HFFc6 (cell line): ENCODE data around the gene SBF2. TPM values are rescaled to one million over a fixed set of nuclear protein-coding genes. Genes with fewer than 3 reads are reported as not detected.

Source experiments
- DNase-seq: peaks from one replicate; pipeline ENCODE4 v3.0.0-alpha.2; 2018
- H3K27ac Mint-ChIP-seq: 2 replicates; pipeline ENCODE4 v1.8.0; 2020; ENCODE audit warnings: mild to moderate bottlenecking, mixed read lengths
- H3K27me3 Mint-ChIP-seq: 2 replicates; pipeline ENCODE4 v1.8.0; 2021; ENCODE audit warnings: mild to moderate bottlenecking, moderate library complexity, mixed read lengths; ENCODE audit not compliant: insufficient read depth
- H3K36me3 Mint-ChIP-seq: 2 replicates; pipeline ENCODE4 v1.8.0; 2021; ENCODE audit warnings: low read depth, mixed read lengths
- H3K4me1 Mint-ChIP-seq: 2 replicates; pipeline ENCODE4 v1.8.0; 2020; ENCODE audit warnings: low read depth, mixed read lengths
- H3K4me3 Mint-ChIP-seq: 2 replicates; pipeline ENCODE4 v1.8.0; 2020; ENCODE audit warnings: mild to moderate bottlenecking, moderate library complexity, mixed read lengths
- H3K9me3 Mint-ChIP-seq: 2 replicates; pipeline ENCODE4 v1.8.0; 2020; ENCODE audit warnings: mild to moderate bottlenecking, mixed read lengths
- total RNA-seq, 6 experiments: library from RNA; stranded (reverse); fragmentation: NEBNext Ultra II Directional; extraction: Animal tissue kit (Norgen Biotek cat#: 25700); gene quantifications; 2 replicates in 1 of 6; 3 replicates in 5 of 6; pipeline ENCODE4 v1.2.3, GENCODE V29; 2021
- TF ChIP-seq, protein P1 (sequence below): fragments of 200-600 bp; sonication (generic); IDR thresholded peaks from 2 replicates; pipeline ENCODE4 v1.5.0; 2021; ENCODE audit warnings: antibody characterized with exemption, mild to moderate bottlenecking

Gene SBF2
- total RNA-seq, 6 experiments from 2014 or later, result 25.2 to 36.0 (median 30.7) TPM

DNA sequence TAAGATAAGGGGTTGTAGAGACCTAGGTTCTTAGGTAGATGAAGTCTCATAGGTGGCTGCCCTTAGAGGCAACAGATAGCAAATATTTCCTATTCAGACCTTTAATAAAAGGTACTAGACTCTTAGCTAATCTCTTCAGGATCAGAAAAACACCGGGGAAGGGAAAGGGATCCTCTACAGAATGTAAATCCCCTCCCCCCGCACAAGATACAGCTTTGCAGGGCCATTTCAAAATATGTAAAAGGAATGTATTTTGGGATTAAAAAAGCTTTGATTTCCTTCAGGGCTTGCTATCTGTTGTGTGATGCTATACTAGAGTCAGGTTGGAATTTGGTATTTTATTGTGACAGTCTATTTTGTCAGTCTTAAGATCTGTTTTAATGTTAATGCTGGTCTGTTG, 517.0 kb downstream of the SBF2 start:
- Mint-ChIP-seq H3K27ac (peak overlapping the region; percentile 64), H3K4me3 (peak overlapping the region; percentile 80)

GRCh38 chr11:9776203-9776602, 517.8 kb downstream of the SBF2 start:
- H3K27me3 Mint-ChIP-seq, result peaks cover 2% of the 10 kb centered on the region; the same call in 1 of the 2 replicates
- peak overlapping the region; percentile 80 for H3K4me3 Mint-ChIP-seq
- TF ChIP-seq, protein P1, sequence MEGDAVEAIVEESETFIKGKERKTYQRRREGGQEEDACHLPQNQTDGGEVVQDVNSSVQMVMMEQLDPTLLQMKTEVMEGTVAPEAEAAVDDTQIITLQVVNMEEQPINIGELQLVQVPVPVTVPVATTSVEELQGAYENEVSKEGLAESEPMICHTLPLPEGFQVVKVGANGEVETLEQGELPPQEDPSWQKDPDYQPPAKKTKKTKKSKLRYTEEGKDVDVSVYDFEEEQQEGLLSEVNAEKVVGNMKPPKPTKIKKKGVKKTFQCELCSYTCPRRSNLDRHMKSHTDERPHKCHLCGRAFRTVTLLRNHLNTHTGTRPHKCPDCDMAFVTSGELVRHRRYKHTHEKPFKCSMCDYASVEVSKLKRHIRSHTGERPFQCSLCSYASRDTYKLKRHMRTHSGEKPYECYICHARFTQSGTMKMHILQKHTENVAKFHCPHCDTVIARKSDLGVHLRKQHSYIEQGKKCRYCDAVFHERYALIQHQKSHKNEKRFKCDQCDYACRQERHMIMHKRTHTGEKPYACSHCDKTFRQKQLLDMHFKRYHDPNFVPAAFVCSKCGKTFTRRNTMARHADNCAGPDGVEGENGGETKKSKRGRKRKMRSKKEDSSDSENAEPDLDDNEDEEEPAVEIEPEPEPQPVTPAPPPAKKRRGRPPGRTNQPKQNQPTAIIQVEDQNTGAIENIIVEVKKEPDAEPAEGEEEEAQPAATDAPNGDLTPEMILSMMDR, result no peak
- DNase-seq, result no peak
- peaks cover 53% of the 10 kb centered on the region for H3K36me3 Mint-ChIP-seq
- H3K4me1 Mint-ChIP-seq, result peaks cover 52% of the 10 kb centered on the region
- no peaks in the 10 kb centered on the region for H3K9me3 Mint-ChIP-seq
- H3K27ac Mint-ChIP-seq, result peak overlapping the region; percentile 64

More for the DNA sequence above, 517.0 kb downstream of the SBF2 start:
- peaks cover 2% of the 10 kb centered on the region; the same call in 1 of the 2 replicates for H3K27me3 Mint-ChIP-seq
- H3K4me1 Mint-ChIP-seq, result peaks cover 44% of the 10 kb centered on the region
- peaks cover 62% of the 10 kb centered on the region for H3K36me3 Mint-ChIP-seq
- no peak for DNase-seq
- no peaks in the 10 kb centered on the region for H3K9me3 Mint-ChIP-seq
- TF ChIP-seq, protein P1, result no peak

GRCh38 chr11:9775398-9775779, 518.6 kb downstream of the SBF2 start:
- Mint-ChIP-seq H3K27me3 (peaks cover 2% of the 10 kb centered on the region), H3K9me3 (no peaks in the 10 kb centered on the region), H3K27ac (peak overlapping the region; percentile 85), H3K4me1 (peaks cover 56% of the 10 kb centered on the region), H3K4me3 (peak overlapping the region; percentile 68), H3K36me3 (peaks cover 45% of the 10 kb centered on the region)
- TF ChIP-seq, protein P1, result no peak
- no peak for DNase-seq

DNA sequence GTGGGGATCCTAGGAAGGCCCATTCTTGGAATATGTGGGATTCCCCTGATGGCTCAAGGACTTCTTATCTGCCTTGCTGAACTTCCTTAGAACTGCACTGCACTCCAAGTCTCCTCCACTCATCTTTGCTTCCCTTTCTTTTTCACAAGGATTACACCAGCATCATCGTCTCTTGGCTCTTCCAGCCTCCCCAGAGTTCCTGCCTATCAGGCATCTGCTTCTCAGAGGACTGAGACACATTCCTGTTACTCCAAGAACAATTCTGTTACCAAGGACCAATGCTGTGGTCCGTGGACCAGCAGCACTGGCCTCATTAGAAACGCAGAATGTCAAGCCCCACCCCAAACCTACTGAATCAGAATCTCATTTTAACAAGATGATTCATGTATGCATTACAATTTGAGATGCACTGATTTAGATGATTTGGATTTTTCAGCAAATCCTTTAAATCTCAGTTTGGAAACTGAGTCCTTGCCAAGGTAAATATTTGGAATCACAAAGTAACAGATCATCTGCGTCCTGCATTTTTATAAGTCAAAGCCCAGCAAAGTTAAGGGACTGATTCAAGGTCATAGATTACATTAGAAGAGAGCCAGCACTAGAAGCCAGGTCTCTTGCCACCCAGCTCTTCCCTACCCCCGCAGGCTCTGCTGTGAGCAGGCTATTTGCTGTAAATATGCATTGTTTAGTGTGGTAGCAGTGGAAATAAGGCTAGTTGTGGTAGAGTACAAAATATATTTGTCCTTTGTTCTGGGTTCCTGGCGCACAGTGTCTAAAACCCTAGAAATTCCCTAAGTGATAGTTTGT, 519.2 kb downstream of the SBF2 start:
- H3K36me3 Mint-ChIP-seq, result peaks cover 41% of the 10 kb centered on the region
- peak overlapping the region; percentile 68 for H3K4me3 Mint-ChIP-seq
- peaks cover 56% of the 10 kb centered on the region for H3K4me1 Mint-ChIP-seq
- H3K9me3 Mint-ChIP-seq, result no peaks in the 10 kb centered on the region
- TF ChIP-seq, protein P1, result no peak
- peak; percentile 95 for DNase-seq
- peaks cover 2% of the 10 kb centered on the region for H3K27me3 Mint-ChIP-seq
- H3K27ac Mint-ChIP-seq, result peak overlapping the region; percentile 85

DNA sequence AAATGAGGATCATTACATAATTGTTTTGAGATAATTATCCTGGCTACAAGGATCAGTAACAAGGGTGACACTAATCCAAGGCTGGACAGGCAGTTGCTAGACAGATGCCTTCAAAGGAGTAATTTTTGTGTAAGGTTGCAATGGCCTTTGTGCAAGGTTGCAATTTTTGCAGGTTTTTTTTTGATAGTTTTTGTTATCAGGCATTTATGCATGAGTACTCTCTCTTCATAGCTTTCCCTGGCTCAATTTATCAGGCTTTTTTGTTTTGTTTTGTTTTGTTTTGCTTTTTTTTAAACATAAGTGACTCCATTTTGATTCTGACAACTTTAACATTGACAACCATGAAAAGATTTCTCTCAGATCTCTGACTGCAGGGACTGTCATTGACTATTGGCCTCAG, 519.9 kb downstream of the SBF2 start:
- Mint-ChIP-seq H3K4me3 (peak overlapping the region; percentile 68), H3K27ac (peak overlapping the region; percentile 85), H3K27me3 (peaks cover 2% of the 10 kb centered on the region), H3K36me3 (peaks cover 43% of the 10 kb centered on the region), H3K9me3 (no peaks in the 10 kb centered on the region), H3K4me1 (peaks cover 58% of the 10 kb centered on the region)
- TF ChIP-seq, protein P1, result no peak
- DNase-seq, result no peak
